Posterior cingulate gyrus (tissue), 11 donors: ENCODE measurements around the gene VPS13D.
"Not testable (repeated sequence)": the region's sequence is repeated elsewhere in the genome, so short reads cannot be mapped to it uniquely, and the experiment has no call there.

ENCODE experiments used
- DNase-seq, 10 donors: peaks; one replicate each; pipeline versions ENCODE4 v3.0.0 to v3.0.0-alpha.2; 2020 to 2021; ENCODE audit warnings: mixed read lengths in 3 of 10
- intact Hi-C: fragments of 100-400 bp; cut with DNase I; formaldehyde crosslinking; loops from one replicate; pipeline ENCODE4 v1.15.1; 2023

Gene VPS13D

GRCh38 chr1:12456979-12457378 is 227.1 kb downstream of the VPS13D start:
- DNase-seq, result no peak
- intact Hi-C loops, result no loop called here

- no peak for DNase-seq
- intact Hi-C loops, result no loop called here
These were observed 227.9 kb downstream of the VPS13D start for GRCh38 chr1:12457771-12458170.

- DNase-seq, result no peak
- intact Hi-C loops, result no loop called here
These were observed 228.7 kb downstream of the VPS13D start for GRCh38 chr1:12458571-12458970.

- no peak for DNase-seq
- intact Hi-C loops, result no loop called here
These were observed 230.3 kb downstream of the VPS13D start for GRCh38 chr1:12460121-12460520.

- intact Hi-C loops, result no loop called here
- DNase-seq, result no peak
These were observed 231.2 kb downstream of the VPS13D start for GRCh38 chr1:12460911-12461621.

- intact Hi-C loops, result no loop called here
- DNase-seq, result no peak
These were observed 231.9 kb downstream of the VPS13D start for GRCh38 chr1:12461754-12462153.

- intact Hi-C loops, result no loop called here
These were observed 232.8 kb downstream of the VPS13D start for GRCh38 chr1:12462586-12462985.

GRCh38 chr1:12464045-12464461 is 234.2 kb downstream of the VPS13D start:
- DNase-seq, result no peak
- intact Hi-C loops, result no loop called here

More at GRCh38 chr1:12462586-12462985, 232.8 kb downstream of the VPS13D start:
- DNase-seq, result no peak

GRCh38 chr1:12464598-12465056 is 234.8 kb downstream of the VPS13D start:
- intact Hi-C loops, result no loop called here
- DNase-seq, result no peak

GRCh38 chr1:12465126-12465525 is 235.3 kb downstream of the VPS13D start:
- DNase-seq, result no peak
- intact Hi-C loops, result no loop called here

GRCh38 chr1:12466816-12467215 is 237.0 kb downstream of the VPS13D start:
- intact Hi-C loops, result no loop called here
- no peak for DNase-seq

GRCh38 chr1:12467570-12468286 is 237.9 kb downstream of the VPS13D start:
- intact Hi-C loops, result no loop called here
- DNase-seq, result no peak

GRCh38 chr1:12468323-12468722 is 238.5 kb downstream of the VPS13D start:
- DNase-seq, result no peak
- intact Hi-C loops, result no loop called here

GRCh38 chr1:12469493-12469892 is 239.7 kb downstream of the VPS13D start:
- intact Hi-C loops, result no loop called here
- no peak for DNase-seq

- intact Hi-C loops, result no loop called here
- no peak for DNase-seq
These were observed 240.2 kb downstream of the VPS13D start for GRCh38 chr1:12469990-12470389.

GRCh38 chr1:12470916-12471315 is 241.1 kb downstream of the VPS13D start:
- intact Hi-C loops, DNase-seq: not testable (repeated sequence)

GRCh38 chr1:12472156-12472797 is 242.4 kb downstream of the VPS13D start:
- DNase-seq, result no peak
- intact Hi-C loops, result no loop called here

- intact Hi-C loops, result no loop called here
- no peak for DNase-seq
These were observed 243.1 kb downstream of the VPS13D start for GRCh38 chr1:12472798-12473551.

GRCh38 chr1:12473596-12474362 is 243.9 kb downstream of the VPS13D start:
- DNase-seq, result no peak
- intact Hi-C loops, result no loop called here

- no peak for DNase-seq
These were observed 245.3 kb downstream of the VPS13D start for GRCh38 chr1:12475101-12475500.

More at GRCh38 chr1:12475101-12475500, 245.3 kb downstream of the VPS13D start:
- intact Hi-C loops, result no loop called here
